Measurements from ENCODE around the gene DHRS12. TPM values are rescaled to one million over a fixed set of nuclear protein-coding genes. Genes with fewer than 3 reads are reported as not detected.

The DHRS12 gene
- total RNA-seq, 1 donor from 2014 or later: 12.5 TPM

GRCh38 chr13:51765142-51765515 is 38.8 kb downstream of the DHRS12 start:
- DNase-seq (ENCODE audit: extremely low spot score in 2 of 2): no peak
- H3K27me3 ChIP-seq: no peaks in the 10 kb centered on the region
- H3K9me3 ChIP-seq: no peaks in the 10 kb centered on the region
- peaks cover 0 to 24% of the 10 kb centered on the region in 2 donors for H3K36me3 ChIP-seq
- H3K4me1 ChIP-seq: peaks cover 27% of the 10 kb centered on the region
- intact Hi-C loops (cut with DNase I): no loop called here
- H3K4me3 ChIP-seq: no peak overlapping the region
- peak overlapping the region; percentile 86 for H3K27ac ChIP-seq
- TF ChIP-seq POLR2AphosphoS5 (IDR thresholded peaks at IDR 0.05; ENCODE audit: insufficient read depth in 1 of 2, low read depth in 1 of 2): no peak
- TF ChIP-seq, protein P1, sequence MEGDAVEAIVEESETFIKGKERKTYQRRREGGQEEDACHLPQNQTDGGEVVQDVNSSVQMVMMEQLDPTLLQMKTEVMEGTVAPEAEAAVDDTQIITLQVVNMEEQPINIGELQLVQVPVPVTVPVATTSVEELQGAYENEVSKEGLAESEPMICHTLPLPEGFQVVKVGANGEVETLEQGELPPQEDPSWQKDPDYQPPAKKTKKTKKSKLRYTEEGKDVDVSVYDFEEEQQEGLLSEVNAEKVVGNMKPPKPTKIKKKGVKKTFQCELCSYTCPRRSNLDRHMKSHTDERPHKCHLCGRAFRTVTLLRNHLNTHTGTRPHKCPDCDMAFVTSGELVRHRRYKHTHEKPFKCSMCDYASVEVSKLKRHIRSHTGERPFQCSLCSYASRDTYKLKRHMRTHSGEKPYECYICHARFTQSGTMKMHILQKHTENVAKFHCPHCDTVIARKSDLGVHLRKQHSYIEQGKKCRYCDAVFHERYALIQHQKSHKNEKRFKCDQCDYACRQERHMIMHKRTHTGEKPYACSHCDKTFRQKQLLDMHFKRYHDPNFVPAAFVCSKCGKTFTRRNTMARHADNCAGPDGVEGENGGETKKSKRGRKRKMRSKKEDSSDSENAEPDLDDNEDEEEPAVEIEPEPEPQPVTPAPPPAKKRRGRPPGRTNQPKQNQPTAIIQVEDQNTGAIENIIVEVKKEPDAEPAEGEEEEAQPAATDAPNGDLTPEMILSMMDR (IDR thresholded peaks at IDR 0.05): no peak
- no peak for TF ChIP-seq POLR2A (IDR thresholded peaks at IDR 0.05)

- Histone ChIP-seq H3K9me3 (no peaks in the 10 kb centered on the region), H3K36me3 (peaks cover 0 to 29% of the 10 kb centered on the region in 2 donors), H3K4me1 (peaks cover 20% of the 10 kb centered on the region), H3K27ac (peak overlapping the region; percentile 86), H3K27me3 (no peaks in the 10 kb centered on the region), H3K4me3 (no peak overlapping the region)
- intact Hi-C loops (cut with DNase I): no loop called here
- DNase-seq (ENCODE audit: extremely low spot score in 2 of 2): peak in 1 of 2 donors; percentile 94
- TF ChIP-seq, protein P1 (IDR thresholded peaks at IDR 0.05): no peak
- TF ChIP-seq POLR2AphosphoS5 (IDR thresholded peaks at IDR 0.05; ENCODE audit: insufficient read depth in 1 of 2, low read depth in 1 of 2): peak; percentile 52 to 76
- no peak for TF ChIP-seq POLR2A (IDR thresholded peaks at IDR 0.05)
These were observed 39.5 kb downstream of the DHRS12 start for GRCh38 chr13:51764184-51765141.

- H3K36me3 ChIP-seq: peaks cover 0 to 39% of the 10 kb centered on the region in 2 donors
- no peaks in the 10 kb centered on the region for H3K9me3 ChIP-seq
- intact Hi-C loops (cut with DNase I): no loop called here
- peaks cover 13% of the 10 kb centered on the region for H3K4me1 ChIP-seq
- no peaks in the 10 kb centered on the region for H3K27me3 ChIP-seq
- TF ChIP-seq POLR2AphosphoS5 (IDR thresholded peaks at IDR 0.05; ENCODE audit: insufficient read depth in 1 of 2, low read depth in 1 of 2): no peak
- DNase-seq (ENCODE audit: extremely low spot score in 2 of 2): peak in 1 of 2 donors; percentile 76
- no peak overlapping the region for H3K4me3 ChIP-seq
- peak overlapping the region; percentile 86 for H3K27ac ChIP-seq
These were observed 40.5 kb downstream of the DHRS12 start for GRCh38 chr13:51763486-51763885.

DNA sequence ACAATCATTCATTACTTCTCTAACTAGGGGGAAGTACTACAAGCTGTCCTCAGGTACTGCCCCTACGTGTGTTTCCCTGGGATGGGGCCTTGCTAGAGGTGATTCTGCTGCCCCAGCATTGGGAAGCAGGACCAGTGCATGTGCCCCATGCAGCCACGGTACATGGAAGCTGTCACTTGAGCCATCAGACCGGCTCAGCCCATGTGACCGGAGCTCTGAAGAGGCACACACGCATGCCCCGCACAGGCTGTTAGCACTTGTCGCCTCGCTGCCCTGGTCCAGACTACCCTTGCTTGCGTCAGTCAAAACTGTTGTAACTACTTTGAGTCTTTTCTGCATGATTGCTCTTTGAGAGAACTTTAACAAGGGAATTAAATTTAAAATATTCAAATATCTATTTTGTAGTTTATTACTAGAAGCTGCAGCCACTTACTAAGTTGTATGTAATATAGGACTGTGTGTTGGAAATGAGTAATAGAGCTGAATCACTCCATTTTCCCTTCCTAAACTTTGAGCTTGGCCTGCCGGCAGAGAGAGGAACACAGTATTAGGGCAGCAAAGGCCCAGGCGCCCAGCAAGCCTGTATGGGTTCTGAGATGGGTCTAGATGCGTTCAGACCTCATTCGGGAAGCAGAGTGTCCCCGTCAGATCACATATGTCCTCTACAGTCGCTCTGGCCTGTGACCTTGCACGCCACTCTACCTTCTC is 42.2 kb downstream of the DHRS12 start:
- H3K27ac ChIP-seq: peak overlapping the region; percentile 6
- DNase-seq (ENCODE audit: extremely low spot score in 2 of 2): peak in 1 of 2 donors; percentile 71
- no peak for TF ChIP-seq POLR2AphosphoS5 (IDR thresholded peaks at IDR 0.05; ENCODE audit: insufficient read depth in 1 of 2, low read depth in 1 of 2)
- TF ChIP-seq, protein P1 (IDR thresholded peaks at IDR 0.05): no peak
- TF ChIP-seq POLR2A (IDR thresholded peaks at IDR 0.05): no peak
- no peak overlapping the region for H3K4me3 ChIP-seq
- peaks cover 13% of the 10 kb centered on the region for H3K4me1 ChIP-seq
- intact Hi-C loops (cut with DNase I): no loop called here
- no peaks in the 10 kb centered on the region for H3K27me3 ChIP-seq
- H3K36me3 ChIP-seq: peaks cover 0 to 41% of the 10 kb centered on the region in 2 donors
- H3K9me3 ChIP-seq: no peaks in the 10 kb centered on the region

DNA sequence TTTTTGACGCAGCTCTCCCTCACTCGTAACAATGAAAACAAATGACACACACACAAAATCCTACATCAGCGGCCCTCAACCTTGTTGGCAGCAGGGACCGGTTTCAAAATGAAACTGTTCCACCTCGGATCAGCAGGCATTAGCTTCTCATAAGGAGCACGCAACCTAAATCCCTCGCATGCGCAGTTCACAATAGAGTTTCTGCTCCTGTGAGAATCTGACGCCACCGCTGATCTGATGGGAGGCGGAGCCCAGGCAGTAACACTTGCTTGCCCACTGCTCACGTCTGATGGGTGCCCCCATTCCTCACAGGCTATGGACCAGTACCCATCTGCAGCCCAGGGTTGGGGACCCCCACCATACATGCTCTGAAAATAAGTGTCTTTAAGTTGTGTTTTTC is 43.4 kb downstream of the DHRS12 start:
- Histone ChIP-seq H3K27ac (no peak overlapping the region), H3K4me1 (peaks cover 13% of the 10 kb centered on the region), H3K4me3 (no peak overlapping the region), H3K36me3 (peaks cover 0 to 44% of the 10 kb centered on the region in 2 donors), H3K9me3 (no peaks in the 10 kb centered on the region), H3K27me3 (no peaks in the 10 kb centered on the region)
- no peak for TF ChIP-seq POLR2A (IDR thresholded peaks at IDR 0.05)
- TF ChIP-seq, protein P1 (IDR thresholded peaks at IDR 0.05): no peak
- TF ChIP-seq POLR2AphosphoS5 (IDR thresholded peaks at IDR 0.05; ENCODE audit: insufficient read depth in 1 of 2, low read depth in 1 of 2): no peak
- intact Hi-C loops (cut with DNase I): no loop called here
- no peak for DNase-seq (ENCODE audit: extremely low spot score in 2 of 2)

Measured in vagina (tissue), 2 donors.